T-helper 2 cell (primary cell): ENCODE measurements around the gene PTTG1.
"Not testable (repeated sequence)": the region's sequence is repeated elsewhere in the genome, so short reads cannot be mapped to it uniquely, and the experiment has no call there.

Source experiments
- DNase-seq, 5 experiments: peaks; one replicate each; pipeline versions ENCODE4 v3.0.0 to v3.0.0-alpha.2; 2012 to 2022

The PTTG1 gene

DNA sequence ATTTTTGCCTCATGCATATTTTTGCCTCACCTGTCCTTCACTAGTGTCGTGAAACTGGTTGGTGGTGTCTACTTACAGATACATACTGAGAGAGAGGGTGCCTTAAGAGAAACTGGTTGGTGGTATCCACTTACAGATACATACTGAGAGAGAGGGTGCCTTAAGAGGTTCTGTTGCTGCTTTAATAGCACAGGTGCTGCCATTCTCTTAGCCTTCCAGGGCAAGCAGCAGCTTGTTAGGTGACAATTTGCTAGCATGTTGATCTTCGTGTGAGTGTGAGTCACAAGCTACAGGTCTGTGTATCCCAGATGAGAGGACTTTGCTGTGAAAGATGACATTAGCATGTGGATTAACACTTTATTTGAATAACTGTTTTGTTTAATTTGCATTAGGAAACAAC lies 1.4 kb downstream of the PTTG1 start:
- DNase-seq: peak in 1 of 5 experiments; percentile 39

DNA sequence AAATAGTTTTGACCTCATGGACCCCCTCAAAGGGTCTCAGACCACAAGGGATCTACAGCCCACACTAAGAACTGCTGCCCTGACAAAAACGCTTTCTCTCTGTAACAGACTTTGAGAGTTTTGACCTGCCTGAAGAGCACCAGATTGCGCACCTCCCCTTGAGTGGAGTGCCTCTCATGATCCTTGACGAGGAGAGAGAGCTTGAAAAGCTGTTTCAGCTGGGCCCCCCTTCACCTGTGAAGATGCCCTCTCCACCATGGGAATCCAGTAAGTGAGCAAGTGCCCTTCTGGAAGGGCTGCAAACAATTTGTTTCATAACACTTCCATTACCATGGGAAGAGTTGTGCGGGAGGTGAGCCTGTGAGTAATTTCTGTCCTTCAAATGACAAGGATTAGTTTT lies 6.0 kb downstream of the PTTG1 start:
- DNase-seq: no peak

DNA sequence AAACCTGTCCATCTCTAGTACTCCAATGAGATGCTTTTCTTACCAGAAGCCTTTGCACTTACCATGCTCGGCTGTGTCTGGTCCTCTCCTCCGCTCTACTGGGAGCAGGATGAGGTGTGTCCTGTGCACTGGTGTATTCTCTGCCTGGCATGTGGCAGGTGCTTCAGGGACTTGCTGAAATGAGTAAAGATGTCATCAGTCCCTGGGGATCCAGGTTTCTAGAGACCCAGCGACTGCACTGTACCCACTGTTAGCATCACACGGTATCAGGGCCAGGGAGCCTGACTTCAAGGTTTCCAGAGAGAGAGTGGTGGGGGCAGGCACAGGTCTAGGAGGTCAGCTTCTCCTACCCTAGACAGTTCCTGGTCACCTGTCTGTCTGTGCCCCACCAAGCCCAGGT lies 10.5 kb downstream of the PTTG1 start:
- no peak for DNase-seq

DNA sequence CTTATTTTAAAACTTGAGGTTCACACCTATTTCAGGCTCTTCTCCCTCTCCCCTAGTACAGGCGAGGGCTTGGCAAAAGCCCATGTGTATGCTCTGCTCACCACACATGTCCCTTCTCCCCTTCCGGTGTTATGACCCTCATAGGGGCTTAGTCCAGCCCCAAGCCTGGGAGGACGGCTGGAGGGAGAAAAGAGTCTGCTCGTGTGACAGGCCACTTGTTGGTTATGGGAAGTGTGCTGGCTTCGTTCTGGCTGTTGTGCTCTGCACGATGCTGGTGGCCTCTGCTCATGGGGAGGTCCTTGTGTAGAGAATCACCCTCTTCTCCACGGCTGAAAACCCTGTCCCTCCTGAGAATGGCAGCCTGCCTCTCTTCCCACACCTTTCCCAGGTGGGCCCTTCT lies 11.1 kb downstream of the PTTG1 start:
- DNase-seq: no peak

DNA sequence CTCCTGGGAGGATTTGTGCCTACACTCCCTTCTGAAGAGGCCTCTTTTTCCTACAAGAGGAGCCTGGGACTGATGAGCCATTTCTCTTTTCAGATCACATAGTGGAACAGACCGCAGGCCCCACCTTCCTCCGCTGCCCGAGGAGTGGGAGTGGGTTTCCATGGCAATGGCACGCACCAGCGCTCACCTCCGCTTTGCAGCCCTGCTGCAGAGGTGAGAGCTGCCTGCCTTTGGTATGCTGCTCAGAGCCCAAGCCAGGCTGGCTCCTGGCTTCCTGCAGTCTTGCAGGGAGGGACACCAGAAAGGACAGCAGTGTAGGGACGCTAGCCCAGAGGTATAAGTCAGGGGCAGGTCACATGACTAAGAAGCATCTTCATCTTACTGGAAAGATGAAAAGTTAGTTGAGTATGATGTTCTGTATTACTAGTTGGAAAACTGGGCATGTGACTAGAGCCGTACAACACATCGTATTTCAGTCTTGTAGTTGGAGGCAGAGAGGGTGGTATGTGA lies 12.4 kb downstream of the PTTG1 start:
- DNase-seq: peak in 1 of 5 experiments; percentile 46

DNA sequence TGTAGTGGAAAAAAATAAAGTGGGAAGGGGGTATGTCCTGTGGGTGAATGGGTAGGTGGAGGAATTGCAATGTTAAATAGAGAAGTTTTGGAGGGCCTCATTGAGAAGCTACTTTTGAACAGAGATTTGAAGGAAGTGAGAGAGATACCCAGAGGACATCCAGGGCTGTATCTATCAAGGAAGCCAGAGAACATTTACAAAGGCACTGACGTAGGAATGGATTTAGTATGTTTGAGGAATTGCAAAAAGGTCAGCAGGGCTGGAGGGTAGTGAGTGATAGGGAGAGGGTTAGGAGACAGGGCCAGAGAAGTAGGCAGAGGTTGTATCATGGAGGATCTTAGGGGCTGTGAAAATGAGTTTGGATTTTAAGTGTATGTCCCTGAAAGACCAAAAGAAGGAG lies 13.9 kb downstream of the PTTG1 start:
- no peak for DNase-seq

DNA sequence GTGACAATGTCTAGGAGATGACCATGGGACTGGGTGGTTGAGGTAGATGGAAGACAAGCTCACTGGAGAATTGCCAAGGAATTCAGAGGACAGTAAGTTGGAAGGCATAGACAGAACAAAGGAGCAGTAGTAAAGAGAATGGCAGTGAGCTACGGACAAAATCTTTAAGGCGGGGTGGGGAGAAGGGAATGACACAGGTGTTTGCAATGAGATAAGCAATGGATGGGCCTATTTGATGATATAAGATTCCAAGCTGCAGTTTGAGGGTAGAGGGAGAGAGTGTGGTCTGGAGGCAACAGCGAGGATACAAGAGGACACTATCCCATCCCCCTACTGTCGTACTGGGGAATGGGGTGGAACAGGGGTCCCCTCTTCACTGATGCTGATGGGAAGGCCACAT lies 14.4 kb downstream of the PTTG1 start:
- no peak for DNase-seq

DNA sequence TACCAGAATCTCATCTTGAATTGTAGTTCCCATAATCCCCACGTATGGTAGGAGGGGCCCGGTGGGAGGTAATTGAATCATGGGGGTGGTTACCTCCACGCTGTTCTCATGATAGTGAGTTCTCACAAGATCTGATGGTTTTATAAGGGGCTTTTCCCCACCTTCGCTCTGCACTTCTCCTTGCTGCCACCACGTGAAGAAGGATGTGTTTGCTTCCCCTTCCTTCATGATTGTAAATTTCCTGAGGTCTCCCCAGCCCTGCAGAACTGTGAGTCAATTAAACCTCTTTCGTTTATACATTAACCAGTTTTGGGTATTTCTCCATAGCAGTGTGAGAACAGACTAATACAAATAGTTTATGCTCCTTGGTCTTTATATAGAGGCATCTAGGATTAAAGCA lies 15.0 kb downstream of the PTTG1 start:
- not testable (repeated sequence) for DNase-seq

DNA sequence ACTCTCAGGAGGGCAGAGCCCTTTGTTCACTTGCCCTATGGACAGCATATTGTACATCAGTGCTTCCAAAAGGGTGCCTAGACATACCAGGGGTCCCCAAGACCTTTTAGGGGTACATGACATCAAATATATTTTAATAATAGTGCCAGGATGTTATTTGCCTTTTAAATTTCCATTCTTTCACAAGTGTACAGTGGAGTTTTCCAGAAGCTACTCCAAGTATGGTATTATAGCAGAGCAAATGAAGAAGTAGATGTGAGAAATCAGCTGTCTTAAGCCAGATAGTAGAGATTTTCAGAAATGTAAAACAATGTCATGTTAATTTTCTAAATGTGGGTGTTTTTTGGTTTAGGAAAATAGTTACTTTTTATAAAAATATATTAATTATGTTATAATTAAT lies 15.6 kb downstream of the PTTG1 start:
- no peak for DNase-seq

DNA sequence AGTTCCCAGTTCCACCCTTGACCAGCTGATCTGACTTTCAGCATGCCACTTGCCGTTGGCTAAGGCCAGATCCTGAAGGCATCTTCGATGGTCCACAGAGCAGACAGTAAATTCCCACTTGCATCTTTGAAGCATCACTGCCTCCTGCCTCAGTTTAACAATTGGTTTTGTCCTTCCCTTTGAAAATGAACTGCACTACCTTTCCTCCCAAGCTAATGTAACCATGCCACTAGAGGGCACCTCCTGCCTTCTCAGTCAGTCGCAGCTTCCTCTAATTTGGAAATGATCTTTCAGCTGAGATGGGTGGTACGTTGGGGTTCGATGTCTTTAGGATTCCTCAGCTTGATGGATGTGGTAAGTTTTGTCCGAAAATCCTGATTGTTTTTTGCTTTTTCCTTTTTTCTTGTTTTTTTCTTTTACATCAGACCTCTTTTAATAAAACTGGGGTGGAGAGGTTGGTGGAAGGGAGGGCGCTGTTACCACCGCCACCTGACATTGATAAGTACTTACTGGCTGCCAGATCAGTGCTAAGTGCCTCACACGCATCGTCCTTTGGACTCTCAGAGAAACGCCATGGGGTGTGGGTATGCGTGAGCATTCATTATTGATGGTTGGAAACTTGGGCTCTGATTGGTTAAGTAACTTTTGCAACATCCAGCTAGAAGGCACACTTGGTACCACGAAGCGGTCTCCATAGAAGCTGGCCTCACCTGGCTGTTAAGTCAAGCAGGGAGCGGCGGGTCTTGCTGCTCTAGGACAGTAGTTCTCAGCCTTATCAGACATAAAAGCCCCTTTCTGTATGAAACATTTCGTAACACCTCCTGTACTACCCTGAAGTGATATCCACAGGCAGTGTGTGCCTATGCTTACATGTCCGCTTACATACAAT lies 16.9 kb downstream of the PTTG1 start:
- peak; percentile 15 to 83 (median 31) for DNase-seq

DNA sequence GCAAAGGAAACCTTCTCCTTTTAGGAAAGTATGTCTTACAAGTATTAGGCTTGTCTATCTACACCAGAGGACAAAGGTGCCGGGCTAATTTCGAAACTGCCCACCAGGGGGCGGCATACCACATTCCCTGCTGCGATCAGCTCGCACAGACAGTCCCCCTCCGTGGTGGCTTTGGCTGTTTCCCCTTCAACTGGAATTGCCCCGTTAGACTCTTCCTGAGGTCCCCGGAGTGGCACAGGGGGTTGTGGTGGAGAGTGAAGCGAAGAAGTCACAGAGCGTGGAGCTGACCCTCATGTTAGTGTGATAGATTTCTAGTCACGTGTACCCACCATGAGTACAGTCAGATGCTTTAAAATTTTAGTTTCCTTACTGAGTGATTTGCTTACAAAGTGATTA lies 17.5 kb downstream of the PTTG1 start:
- DNase-seq: peak; percentile 75 to 90 (median 80)

DNA sequence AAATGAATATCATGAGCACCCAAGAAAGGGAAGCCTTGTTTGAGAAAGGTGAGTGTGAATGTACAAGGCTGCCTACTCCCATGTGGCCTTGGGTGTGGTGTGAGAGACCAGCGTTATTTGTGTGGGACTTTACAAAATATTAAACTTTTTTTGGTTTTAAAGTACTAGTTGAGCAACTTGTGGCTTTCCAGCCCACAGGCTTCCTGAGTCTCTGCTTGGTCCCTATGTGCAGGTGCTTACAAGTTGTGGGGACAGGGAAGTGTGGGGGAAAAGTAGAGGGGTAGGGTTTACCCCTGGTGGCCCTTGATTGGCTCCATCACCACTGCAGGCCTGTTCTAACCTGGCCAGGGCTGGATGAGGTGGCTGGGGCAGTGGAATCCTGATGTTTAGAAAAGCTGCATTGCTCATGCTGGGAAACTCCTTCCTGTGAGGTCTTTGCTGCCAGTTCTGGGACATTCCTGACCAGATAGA lies 19.7 kb downstream of the PTTG1 start:
- DNase-seq: no peak

DNA sequence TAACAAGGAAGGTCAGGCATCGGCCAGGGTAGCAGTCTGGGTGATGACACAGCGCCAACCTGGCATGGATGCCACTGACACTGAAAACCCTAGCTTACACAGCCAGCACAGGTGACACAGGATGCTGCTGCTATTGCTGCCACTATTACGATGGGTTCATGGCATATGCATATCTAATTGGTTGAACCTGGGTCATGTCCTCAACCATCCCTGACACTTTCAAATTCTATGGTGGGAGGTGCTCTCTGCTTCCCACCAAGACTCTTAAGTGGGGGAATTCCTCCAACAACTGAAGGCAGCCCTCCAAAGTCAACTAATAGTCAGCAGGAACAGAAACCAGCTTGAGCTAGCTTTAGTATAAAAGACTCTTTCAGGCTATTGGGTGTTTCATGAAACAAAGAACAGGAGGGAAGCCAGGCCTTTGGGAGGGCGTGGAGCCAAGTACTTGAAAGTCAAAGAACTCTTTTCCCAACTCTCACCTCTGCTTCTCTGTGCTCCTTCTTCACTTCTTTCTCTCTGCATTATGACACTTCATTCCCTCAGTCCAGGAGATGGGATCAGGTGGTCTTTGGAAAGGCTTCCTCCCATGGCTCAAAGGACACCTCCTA lies 21.3 kb downstream of the PTTG1 start:
- DNase-seq: no peak

DNA sequence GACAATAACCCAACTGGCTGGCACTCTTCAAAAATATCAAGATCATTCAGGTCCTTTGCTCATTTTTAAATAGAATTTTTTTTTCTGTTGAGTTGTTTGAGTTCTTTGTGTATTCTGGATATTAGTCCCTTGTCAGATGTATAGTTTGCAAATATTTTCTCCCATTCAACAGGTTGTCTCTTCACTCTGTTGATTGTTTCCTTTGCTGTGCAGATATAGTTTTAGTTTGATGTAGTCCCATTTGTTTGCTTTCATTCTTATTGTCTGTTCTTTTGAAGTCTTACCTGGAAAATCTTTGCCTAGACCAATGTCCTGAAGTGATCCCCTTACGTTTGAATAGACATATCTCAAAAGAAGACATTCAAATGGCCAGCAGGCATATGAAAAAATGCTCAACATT lies 22.8 kb downstream of the PTTG1 start:
- DNase-seq: no peak

DNA sequence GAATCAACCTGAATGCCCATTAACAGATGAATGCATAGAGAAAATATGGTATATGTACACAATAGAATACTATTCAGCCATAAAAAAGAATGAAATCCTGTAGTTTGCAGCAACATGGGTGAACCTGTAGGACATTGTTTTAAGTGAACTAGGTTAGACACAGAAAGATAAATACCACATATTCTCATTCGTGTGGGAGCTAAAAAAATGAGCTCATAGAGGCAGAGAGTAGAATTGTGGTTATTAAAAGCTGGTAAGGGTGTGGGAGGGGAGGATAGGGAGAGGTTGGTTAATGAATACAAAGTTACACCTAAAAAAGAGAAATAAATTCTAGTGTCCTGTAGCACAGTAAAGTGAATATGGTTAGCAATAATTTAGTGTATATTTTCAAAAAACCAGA lies 23.5 kb downstream of the PTTG1 start:
- no peak for DNase-seq

DNA sequence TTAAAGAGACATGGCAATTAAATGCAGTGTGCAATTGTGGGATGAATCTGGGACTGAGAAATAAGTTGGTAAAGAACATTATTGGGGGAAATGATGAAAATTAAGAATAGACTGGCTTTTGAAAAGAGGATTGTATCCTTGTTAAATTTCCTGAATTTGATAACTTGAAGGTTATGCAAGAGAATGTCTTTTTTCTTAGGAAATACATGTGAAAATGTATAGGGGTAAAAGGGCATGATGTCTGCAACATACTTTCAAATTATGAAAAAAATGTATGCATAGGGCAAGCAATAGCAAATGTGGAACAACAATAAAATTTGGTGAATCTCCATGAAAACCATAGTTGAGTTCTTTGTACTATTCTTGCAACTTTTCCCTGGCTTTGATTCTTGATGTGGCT lies 24.1 kb downstream of the PTTG1 start:
- DNase-seq: no peak

DNA sequence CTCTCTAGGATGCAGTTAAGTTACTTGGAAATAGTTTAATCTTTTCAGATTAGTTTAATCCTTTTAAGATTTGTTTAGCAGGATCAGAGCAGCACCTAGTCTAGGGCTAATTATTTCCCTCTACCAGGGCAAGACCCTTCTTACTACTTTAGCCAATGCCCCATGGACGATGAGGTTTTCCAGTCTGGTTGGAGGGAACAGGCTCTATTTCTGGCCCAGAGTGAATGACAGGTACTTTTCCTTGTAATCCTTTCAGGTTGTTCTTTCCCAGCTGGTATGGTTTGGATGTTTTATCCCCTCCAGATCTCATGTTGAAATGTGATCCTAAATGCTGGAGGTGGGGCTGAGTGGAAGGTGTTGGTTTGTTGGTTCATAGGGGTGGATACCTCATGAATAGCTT lies 27.2 kb downstream of the PTTG1 start:
- DNase-seq: no peak

DNA sequence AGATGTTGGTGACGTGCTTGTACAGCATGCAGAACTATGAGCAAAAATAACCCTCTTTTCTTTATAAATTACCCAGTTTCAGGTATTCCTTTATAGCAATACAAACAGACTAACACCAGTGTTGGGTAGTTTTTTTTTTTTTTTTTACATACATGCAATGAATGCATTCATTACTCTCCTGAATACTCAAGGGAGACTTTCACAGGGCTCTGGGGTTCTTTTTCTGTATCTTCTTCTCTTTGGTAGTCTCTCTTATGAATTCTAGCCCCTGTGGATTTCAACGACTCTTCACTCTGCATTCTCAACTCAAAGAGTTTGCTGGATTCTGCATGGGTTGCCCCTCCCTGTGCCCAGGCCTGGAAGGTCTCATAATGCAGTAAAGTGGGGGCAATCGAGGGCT lies 27.8 kb downstream of the PTTG1 start:
- DNase-seq: no peak

DNA sequence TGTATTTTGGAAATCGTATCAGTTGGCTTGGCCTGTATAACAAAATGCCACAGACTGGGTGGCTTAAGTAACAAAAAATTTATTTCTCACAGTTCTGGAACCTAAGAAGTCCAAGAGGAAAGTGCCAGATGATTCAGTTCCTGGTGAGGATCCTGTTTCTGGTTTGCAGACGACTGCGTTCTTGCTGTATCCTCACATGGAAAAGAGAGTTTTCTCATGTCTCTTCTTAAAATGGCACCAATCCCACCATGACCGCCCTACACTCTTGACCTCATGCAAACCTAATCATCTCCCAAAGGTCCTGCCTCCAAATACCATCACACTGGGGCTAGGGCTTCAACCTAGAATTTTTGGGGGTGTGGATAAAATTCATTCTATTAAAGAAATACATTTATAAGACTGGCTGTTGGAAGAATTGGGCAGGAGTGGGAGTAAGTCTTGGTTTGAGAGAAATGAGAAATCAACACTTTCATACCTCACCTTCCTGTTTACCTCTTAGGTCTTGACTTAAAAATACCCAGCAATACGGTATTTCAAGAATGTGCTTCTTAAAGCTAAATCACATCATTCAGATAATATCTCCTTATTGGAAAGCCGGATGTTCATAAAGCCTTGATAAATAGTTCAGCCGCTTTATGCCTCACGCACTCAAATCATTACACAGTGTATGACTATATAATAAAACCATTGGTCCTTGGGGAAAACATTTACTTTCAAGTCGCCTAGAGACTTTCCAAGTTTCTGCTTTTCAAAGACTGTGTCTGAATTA lies 28.7 kb downstream of the PTTG1 start:
- DNase-seq: peak in 1 of 5 experiments; percentile 65

DNA sequence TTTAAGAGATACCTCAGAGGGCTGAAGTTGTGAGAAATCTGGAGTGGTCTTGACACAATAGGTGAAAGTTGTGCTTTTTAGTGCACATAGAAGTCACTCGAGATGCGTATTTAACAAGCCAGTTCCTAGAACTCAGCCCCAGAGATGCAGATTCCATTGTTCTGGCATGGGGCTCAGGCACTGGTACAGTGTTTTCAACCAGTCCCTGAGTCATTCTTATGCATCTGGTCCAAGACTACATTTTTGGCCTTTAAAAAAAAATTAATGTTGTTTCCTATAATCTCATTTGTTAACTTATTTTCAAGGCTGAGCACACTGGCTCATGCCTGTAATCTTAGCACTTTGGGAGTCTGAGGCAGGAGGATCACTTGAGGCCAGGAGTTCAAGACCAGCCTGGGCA lies 29.6 kb downstream of the PTTG1 start:
- DNase-seq: no peak

DNA sequence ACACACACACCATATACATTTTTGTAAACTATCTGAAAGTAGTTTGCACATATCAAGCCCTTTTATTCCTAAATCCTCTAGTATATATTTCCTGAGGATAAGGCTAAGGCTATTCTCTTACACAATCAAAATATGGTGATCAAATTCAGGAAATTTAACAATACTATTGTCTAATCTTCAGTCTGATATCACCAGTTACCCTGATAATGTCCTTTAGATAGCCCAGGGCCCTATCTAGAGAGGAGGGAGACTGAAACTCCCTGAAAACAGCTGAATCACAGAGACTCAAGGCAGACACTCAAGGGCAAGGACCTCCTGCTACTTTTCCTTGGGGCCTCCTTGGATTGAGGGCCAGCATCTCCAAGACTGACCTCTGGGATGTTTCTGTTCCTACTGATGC lies 30.4 kb downstream of the PTTG1 start:
- no peak for DNase-seq

DNA sequence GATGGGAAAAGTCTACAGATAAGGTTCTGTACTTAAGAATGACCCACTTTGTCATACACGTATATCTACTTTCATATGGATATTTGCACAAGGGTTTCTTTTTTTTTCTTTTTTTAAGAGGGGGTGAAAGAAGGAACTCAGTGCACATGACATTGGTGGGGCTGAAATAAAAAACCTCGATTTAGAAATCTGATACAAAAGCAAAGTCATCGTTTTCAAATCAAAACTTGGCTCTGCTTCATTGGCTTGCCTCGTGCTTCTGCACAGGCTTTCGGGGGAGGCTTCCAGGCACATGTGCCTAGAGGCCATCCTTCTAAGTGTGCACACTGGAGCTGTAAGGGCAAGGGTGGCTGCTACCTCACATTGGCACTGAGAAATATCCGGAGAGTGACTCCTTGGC lies 31.1 kb downstream of the PTTG1 start:
- no peak for DNase-seq

DNA sequence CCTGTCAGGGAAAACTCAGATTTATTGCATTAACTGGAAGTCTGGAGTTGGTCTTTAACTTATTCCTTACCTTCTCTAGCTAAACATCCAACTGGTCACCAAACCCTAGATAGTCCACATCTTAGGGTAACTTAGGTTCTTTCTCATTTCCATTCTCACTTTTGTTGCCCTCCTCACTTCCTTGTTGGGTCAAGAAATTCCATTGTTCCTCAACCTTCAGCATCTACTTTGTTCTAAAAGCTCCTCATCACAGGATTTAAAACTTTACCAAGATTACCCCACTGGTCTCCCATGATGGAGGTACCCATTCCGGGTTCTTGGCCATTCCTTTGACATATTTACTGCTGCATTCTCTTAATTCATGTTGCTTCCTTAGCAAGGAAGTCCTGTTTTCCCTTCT lies 32.1 kb downstream of the PTTG1 start:
- no peak for DNase-seq
